Esophagus (tissue), 2 donors: ENCODE measurements around the gene ESRRB. TPM values are rescaled to one million over a fixed set of nuclear protein-coding genes. Genes with fewer than 3 reads are reported as not detected.

Source experiments
- H3K27ac ChIP-seq, 2 donors: one replicate each; pipeline ENCODE4 v1.5.1; 2013; ENCODE audit warnings: low read depth in 2 of 2, mild to moderate bottlenecking in 2 of 2, inconsistent platforms in 1 of 2, low read length in 1 of 2, moderate library complexity in 1 of 2
- H3K27me3 ChIP-seq, 2 donors: one replicate each; pipeline ENCODE4 v1.6.1; 2013; ENCODE audit warnings: low read length in 2 of 2, control low read depth in 1 of 2, mild to moderate bottlenecking in 1 of 2; ENCODE audit not compliant: insufficient read depth in 2 of 2, control insufficient read depth in 1 of 2
- H3K36me3 ChIP-seq, 2 donors: one replicate each; pipeline ENCODE4 v1.6.1; 2013; ENCODE audit warnings: low read length in 1 of 2; ENCODE audit not compliant: control insufficient read depth in 2 of 2, insufficient read depth in 2 of 2
- H3K4me1 ChIP-seq, 2 donors: one replicate each; pipeline ENCODE4 v1.6.1; 2013; ENCODE audit warnings: low read length in 1 of 2; ENCODE audit not compliant: control insufficient read depth in 2 of 2, insufficient read depth in 2 of 2
- H3K4me3 ChIP-seq, 2 donors: one replicate each; pipeline ENCODE4 v1.5.1; 2013; ENCODE audit warnings: low read length in 2 of 2, mild to moderate bottlenecking in 2 of 2, low read depth in 1 of 2, moderate library complexity in 1 of 2
- H3K9me3 ChIP-seq, 2 donors: one replicate each; pipeline ENCODE4 v1.6.1; 2013; ENCODE audit warnings: mild to moderate bottlenecking in 2 of 2, low read depth in 1 of 2, low read length in 1 of 2, moderate library complexity in 1 of 2; ENCODE audit not compliant: control insufficient read depth in 2 of 2, insufficient read depth in 1 of 2
- WGBS, 2 donors: extraction: QIAGEN DNeasy Blood & Tissue Kit; methylation state at CpG; one replicate each; pipeline ENCODE4 v1.1.7; 2013; 5-methylcytosine and 5-hydroxymethylcytosine counted together
- polyA plus RNA-seq, 2 donors: library from polyadenylated mRNA; stranded (reverse); fragments of 200-250 nt; gene quantifications; one replicate each; pipeline ENCODE4 v1.2.3, GENCODE V29; 2013
- donor health status: healthy with polysubstance abuse.
- donor health status: Bipolar disorder and iron deficiency.

ESRRB gene
- polyA plus RNA-seq, 2 donors: 0.06 TPM; not detected in 1

- 79% methylated on average over 9 of the region's 9 CpGs for WGBS, 2 donors
- H3K4me1 ChIP-seq: no peaks in the 10 kb centered on the region
- no peak overlapping the region for H3K4me3 ChIP-seq
- H3K27ac ChIP-seq: no peak overlapping the region
- H3K36me3 ChIP-seq: no peaks in the 10 kb centered on the region
- no peaks in the 10 kb centered on the region for H3K9me3 ChIP-seq
- no peaks in the 10 kb centered on the region for H3K27me3 ChIP-seq
Observed at GRCh38 chr14:76431538-76431937, 55.6 kb downstream of the ESRRB start.

GRCh38 chr14:76432827-76433752, 57.2 kb downstream of the ESRRB start:
- 71 to 75% methylated on average over 13 of the region's 13 CpGs for WGBS, 2 donors
- H3K36me3 ChIP-seq: no peaks in the 10 kb centered on the region

GRCh38 chr14:76434220-76434619, 58.3 kb downstream of the ESRRB start:
- no peak overlapping the region for H3K27ac ChIP-seq
- no peaks in the 10 kb centered on the region for H3K4me1 ChIP-seq
- H3K27me3 ChIP-seq: no peaks in the 10 kb centered on the region
- no peak overlapping the region for H3K4me3 ChIP-seq
- no peaks in the 10 kb centered on the region for H3K36me3 ChIP-seq
- 53 to 60% methylated on average over 9 of the region's 9 CpGs for whole genome bisulfite sequencing, 2 donors
- no peaks in the 10 kb centered on the region for H3K9me3 ChIP-seq

More at GRCh38 chr14:76432827-76433752, 57.2 kb downstream of the ESRRB start:
- no peaks in the 10 kb centered on the region for H3K9me3 ChIP-seq
- H3K27me3 ChIP-seq: no peaks in the 10 kb centered on the region
- H3K4me1 ChIP-seq: no peaks in the 10 kb centered on the region
- no peak overlapping the region for H3K4me3 ChIP-seq
- H3K27ac ChIP-seq: no peak overlapping the region

DNA sequence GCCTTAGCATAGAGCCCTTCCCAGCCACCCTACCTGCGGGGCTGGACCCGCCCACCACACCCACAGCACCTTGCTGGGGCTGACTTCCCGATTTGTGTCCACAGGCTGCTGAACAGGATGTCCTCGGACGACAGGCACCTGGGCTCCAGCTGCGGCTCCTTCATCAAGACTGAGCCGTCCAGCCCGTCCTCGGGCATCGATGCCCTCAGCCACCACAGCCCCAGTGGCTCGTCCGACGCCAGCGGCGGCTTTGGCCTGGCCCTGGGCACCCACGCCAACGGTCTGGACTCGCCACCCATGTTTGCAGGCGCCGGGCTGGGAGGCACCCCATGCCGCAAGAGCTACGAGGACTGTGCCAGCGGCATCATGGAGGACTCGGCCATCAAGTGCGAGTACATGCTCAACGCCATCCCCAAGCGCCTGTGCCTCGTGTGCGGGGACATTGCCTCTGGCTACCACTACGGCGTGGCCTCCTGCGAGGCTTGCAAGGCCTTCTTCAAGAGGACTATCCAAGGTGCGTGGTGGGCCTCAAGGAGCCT, 63.4 kb downstream of the ESRRB start:
- 92 to 93% methylated on average over 33 of the region's 33 CpGs for WGBS, 2 donors
- Histone ChIP-seq H3K27ac (no peak overlapping the region), H3K4me3 (no peak overlapping the region), H3K4me1 (no peaks in the 10 kb centered on the region), H3K9me3 (no peaks in the 10 kb centered on the region), H3K27me3 (no peaks in the 10 kb centered on the region), H3K36me3 (no peaks in the 10 kb centered on the region)

GRCh38 chr14:76446486-76446885, 70.5 kb downstream of the ESRRB start:
- WGBS, 2 donors: 67 to 75% methylated on average over 2 of the region's 2 CpGs

GRCh38 chr14:76446921-76447320, 71.0 kb downstream of the ESRRB start:
- no peaks in the 10 kb centered on the region for H3K36me3 ChIP-seq
- no peaks in the 10 kb centered on the region for H3K9me3 ChIP-seq
- H3K27ac ChIP-seq: no peak overlapping the region
- WGBS, 2 donors: 72 to 80% methylated on average over 7 of the region's 7 CpGs
- H3K4me1 ChIP-seq: no peaks in the 10 kb centered on the region
- peaks cover 0 to 3% of the 10 kb centered on the region in 2 donors for H3K27me3 ChIP-seq
- H3K4me3 ChIP-seq: no peak overlapping the region

More at GRCh38 chr14:76446486-76446885, 70.5 kb downstream of the ESRRB start:
- Histone ChIP-seq H3K27me3 (peaks cover 0 to 3% of the 10 kb centered on the region in 2 donors), H3K36me3 (no peaks in the 10 kb centered on the region), H3K27ac (no peak overlapping the region), H3K4me1 (no peaks in the 10 kb centered on the region), H3K4me3 (no peak overlapping the region), H3K9me3 (no peaks in the 10 kb centered on the region)

DNA sequence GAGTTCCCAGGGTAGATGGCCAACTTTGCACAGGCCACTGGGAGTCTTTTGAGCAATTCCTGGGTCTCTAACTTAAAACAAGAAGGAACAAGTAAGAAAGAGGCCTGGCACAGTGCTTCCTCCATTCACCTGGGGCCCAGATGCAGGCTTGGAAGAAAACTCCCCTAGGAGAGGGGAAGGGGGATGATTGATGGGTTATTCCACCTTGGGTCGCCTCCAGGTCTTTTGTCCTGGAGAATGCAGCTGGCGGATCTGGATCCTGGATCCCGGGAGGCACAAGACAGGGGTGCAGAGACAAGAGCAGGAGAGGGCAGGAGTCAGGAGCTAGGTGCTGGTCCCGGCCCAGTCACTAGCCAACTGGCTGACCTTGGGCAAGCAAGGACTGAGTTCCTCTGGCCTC, 74.5 kb downstream of the ESRRB start:
- WGBS, 2 donors: 44% methylated on average over 4 of the region's 4 CpGs
- Histone ChIP-seq H3K4me3 (no peak overlapping the region), H3K9me3 (no peaks in the 10 kb centered on the region), H3K36me3 (no peaks in the 10 kb centered on the region), H3K27ac (no peak overlapping the region), H3K27me3 (no peaks in the 10 kb centered on the region), H3K4me1 (no peaks in the 10 kb centered on the region)

- 68 to 70% methylated on average over 2 of the region's 2 CpGs for WGBS, 2 donors
- Histone ChIP-seq H3K36me3 (no peaks in the 10 kb centered on the region), H3K27ac (no peak overlapping the region), H3K4me1 (no peaks in the 10 kb centered on the region), H3K9me3 (no peaks in the 10 kb centered on the region), H3K27me3 (no peaks in the 10 kb centered on the region), H3K4me3 (no peak overlapping the region)
Observed at GRCh38 chr14:76456200-76456599, 80.3 kb downstream of the ESRRB start.

GRCh38 chr14:76456891-76457586, 81.1 kb downstream of the ESRRB start:
- H3K4me1 ChIP-seq: no peaks in the 10 kb centered on the region
- WGBS, 2 donors: 77 to 79% methylated on average over 9 of the region's 9 CpGs
- no peaks in the 10 kb centered on the region for H3K27me3 ChIP-seq
- no peak overlapping the region for H3K4me3 ChIP-seq
- no peaks in the 10 kb centered on the region for H3K9me3 ChIP-seq
- no peaks in the 10 kb centered on the region for H3K36me3 ChIP-seq
- H3K27ac ChIP-seq: no peak overlapping the region
